ENCODE measurements around the gene ERGIC1. TPM values are rescaled to one million over a fixed set of nuclear protein-coding genes. Genes with fewer than 3 reads are reported as not detected.
"Not testable (repeated sequence)": the region's sequence is repeated elsewhere in the genome, so short reads cannot be mapped to it uniquely, and the experiment has no call there.

The ERGIC1 gene
- total RNA-seq, 1 donor from 2014 or later, result 158 TPM

- H3K36me3 Mint-ChIP-seq (ENCODE audit: insufficient read depth), result no peaks in the 10 kb centered on the region
- H3K27me3 Mint-ChIP-seq, result no peaks in the 10 kb centered on the region
- no peak for DNase-seq (ENCODE audit: low spot score, unreplicated experiment)
- H3K4me1 Mint-ChIP-seq (ENCODE audit: low read depth), result peaks cover 14% of the 10 kb centered on the region
- peak overlapping the region; percentile 23 for H3K27ac Mint-ChIP-seq
- no peak overlapping the region for H3K4me3 Mint-ChIP-seq (ENCODE audit: low read depth)
- H3K9me3 Mint-ChIP-seq (ENCODE audit: low read depth), result no peaks in the 10 kb centered on the region
- no peak for TF ChIP-seq CTCF (IDR thresholded peaks at IDR 0.05; ENCODE audit: unreplicated experiment)
Observed at GRCh38 chr5:172849606-172850453, 15.8 kb downstream of the ERGIC1 start.

GRCh38 chr5:172850454-172850797 is 16.4 kb downstream of the ERGIC1 start:
- no peak for TF ChIP-seq CTCF (IDR thresholded peaks at IDR 0.05; ENCODE audit: unreplicated experiment)
- Mint-ChIP-seq H3K36me3 (ENCODE audit: insufficient read depth) (no peaks in the 10 kb centered on the region), H3K4me1 (ENCODE audit: low read depth) (peaks cover 14% of the 10 kb centered on the region), H3K4me3 (ENCODE audit: low read depth) (no peak overlapping the region), H3K27ac (no peak overlapping the region), H3K9me3 (ENCODE audit: low read depth) (no peaks in the 10 kb centered on the region), H3K27me3 (no peaks in the 10 kb centered on the region)
- no peak for DNase-seq (ENCODE audit: low spot score, unreplicated experiment)

GRCh38 chr5:172851254-172851653 is 17.2 kb downstream of the ERGIC1 start:
- peaks cover 14% of the 10 kb centered on the region for H3K4me1 Mint-ChIP-seq (ENCODE audit: low read depth)
- not testable (repeated sequence) for H3K27ac Mint-ChIP-seq; H3K27me3 Mint-ChIP-seq; H3K36me3 Mint-ChIP-seq (ENCODE audit: insufficient read depth); DNase-seq (ENCODE audit: low spot score, unreplicated experiment); H3K4me3 Mint-ChIP-seq (ENCODE audit: low read depth); H3K9me3 Mint-ChIP-seq (ENCODE audit: low read depth)

- no peak for DNase-seq (ENCODE audit: low spot score, unreplicated experiment)
- Mint-ChIP-seq H3K4me1 (ENCODE audit: low read depth) (peaks cover 12% of the 10 kb centered on the region), H3K27ac (no peak overlapping the region)
Observed at GRCh38 chr5:172852490-172853354, 18.7 kb downstream of the ERGIC1 start.

GRCh38 chr5:172853355-172853975 is 19.4 kb downstream of the ERGIC1 start:
- Mint-ChIP-seq H3K36me3 (ENCODE audit: insufficient read depth) (no peaks in the 10 kb centered on the region), H3K27ac (peak overlapping the region; percentile 20), H3K9me3 (ENCODE audit: low read depth) (no peaks in the 10 kb centered on the region), H3K4me1 (ENCODE audit: low read depth) (peaks cover 18% of the 10 kb centered on the region), H3K4me3 (ENCODE audit: low read depth) (no peak overlapping the region), H3K27me3 (no peaks in the 10 kb centered on the region)
- DNase-seq (ENCODE audit: low spot score, unreplicated experiment), result no peak
- no peak for TF ChIP-seq CTCF (IDR thresholded peaks at IDR 0.05; ENCODE audit: unreplicated experiment)

More at GRCh38 chr5:172852490-172853354, 18.7 kb downstream of the ERGIC1 start:
- no peaks in the 10 kb centered on the region for H3K27me3 Mint-ChIP-seq
- H3K36me3 Mint-ChIP-seq (ENCODE audit: insufficient read depth), result no peaks in the 10 kb centered on the region
- no peak for TF ChIP-seq CTCF (IDR thresholded peaks at IDR 0.05; ENCODE audit: unreplicated experiment)
- no peaks in the 10 kb centered on the region for H3K9me3 Mint-ChIP-seq (ENCODE audit: low read depth)
- H3K4me3 Mint-ChIP-seq (ENCODE audit: low read depth), result no peak overlapping the region
